ENCODE measurements around the gene NQO1. TPM values are rescaled to one million over a fixed set of nuclear protein-coding genes. Genes with fewer than 3 reads are reported as not detected.

The NQO1 gene
- total and polyA plus RNA-seq, 2 of the 13 experiments (the other 11 are each of a cell fraction or from before 2014, with no cell fraction given), result 464 to 1,060 TPM

DNA sequence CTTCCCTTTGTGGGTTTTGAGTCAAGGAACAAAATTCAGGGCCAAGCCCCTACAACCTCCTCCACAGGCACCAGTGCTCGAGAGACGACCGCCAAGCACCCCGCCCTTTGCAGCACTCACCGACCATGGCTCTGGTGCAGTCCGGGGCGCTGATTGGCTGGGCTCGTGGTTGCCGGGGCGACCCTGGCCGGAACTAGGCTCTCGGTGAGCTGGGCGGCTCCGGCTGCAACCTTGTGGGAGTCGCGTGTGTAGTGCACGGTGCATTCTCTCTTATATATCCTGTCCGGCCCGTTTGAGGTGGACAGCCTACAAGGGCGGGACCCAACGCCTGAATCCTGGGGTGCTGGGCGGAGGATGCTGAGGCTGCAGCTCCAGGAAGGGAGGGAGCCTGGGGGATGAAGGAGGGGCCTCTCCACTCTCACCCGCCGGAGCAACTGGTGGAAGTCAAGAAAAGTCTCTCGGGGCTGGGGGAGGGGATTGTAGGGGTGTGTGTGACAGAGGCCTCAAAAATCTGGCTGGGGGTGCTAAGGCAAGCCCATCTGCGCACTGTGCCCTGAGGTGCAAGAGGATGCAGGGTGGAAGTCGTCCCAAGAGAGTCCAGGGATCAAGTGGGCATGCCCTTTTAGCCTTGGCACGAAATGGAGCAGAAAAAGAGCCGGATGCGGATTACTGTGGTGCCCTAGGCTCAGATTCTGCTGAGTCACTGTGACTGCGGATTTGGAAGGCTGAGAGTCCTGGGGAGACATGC lies at the start of gene NQO1 (continued):
- TF ChIP-seq RFXAP (CRISPR knock-in tag; IDR thresholded peaks at IDR 0.05; ENCODE audit: borderline replicate concordance) (peak; percentile 84; the same call in 1 of the 2 replicates), IRF2 (CRISPR knock-in tag; IDR thresholded peaks at IDR 0.05) (no peak), PAWR (CRISPR knock-in tag; IDR thresholded peaks at IDR 0.05; ENCODE audit: borderline replicate concordance) (no peak), JARID2 (CRISPR knock-in tag; IDR thresholded peaks at IDR 0.05; ENCODE audit: insufficient replicate concordance) (no peak), ZNF430 (CRISPR knock-in tag; IDR thresholded peaks at IDR 0.05) (peak; percentile 66; the same call in 1 of the 2 replicates), ZNF180 (CRISPR knock-in tag; IDR thresholded peaks at IDR 0.05; ENCODE audit: borderline replicate concordance, low read depth) (no peak), FOSL1 (CRISPR knock-in tag; IDR thresholded peaks at IDR 0.05; ENCODE audit: borderline replicate concordance) (no peak), FOXA3 (CRISPR knock-in tag; IDR thresholded peaks at IDR 0.05) (peak; percentile 9; the same call in 1 of the 2 replicates)
- TF ChIP-seq, protein P1, sequence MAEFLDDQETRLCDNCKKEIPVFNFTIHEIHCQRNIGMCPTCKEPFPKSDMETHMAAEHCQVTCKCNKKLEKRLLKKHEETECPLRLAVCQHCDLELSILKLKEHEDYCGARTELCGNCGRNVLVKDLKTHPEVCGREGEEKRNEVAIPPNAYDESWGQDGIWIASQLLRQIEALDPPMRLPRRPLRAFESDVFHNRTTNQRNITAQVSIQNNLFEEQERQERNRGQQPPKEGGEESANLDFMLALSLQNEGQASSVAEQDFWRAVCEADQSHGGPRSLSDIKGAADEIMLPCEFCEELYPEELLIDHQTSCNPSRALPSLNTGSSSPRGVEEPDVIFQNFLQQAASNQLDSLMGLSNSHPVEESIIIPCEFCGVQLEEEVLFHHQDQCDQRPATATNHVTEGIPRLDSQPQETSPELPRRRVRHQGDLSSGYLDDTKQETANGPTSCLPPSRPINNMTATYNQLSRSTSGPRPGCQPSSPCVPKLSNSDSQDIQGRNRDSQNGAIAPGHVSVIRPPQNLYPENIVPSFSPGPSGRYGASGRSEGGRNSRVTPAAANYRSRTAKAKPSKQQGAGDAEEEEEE (CRISPR knock-in tag; IDR thresholded peaks at IDR 0.05; ENCODE audit: borderline replicate concordance), result no peak
- TF ChIP-seq, protein P2, sequence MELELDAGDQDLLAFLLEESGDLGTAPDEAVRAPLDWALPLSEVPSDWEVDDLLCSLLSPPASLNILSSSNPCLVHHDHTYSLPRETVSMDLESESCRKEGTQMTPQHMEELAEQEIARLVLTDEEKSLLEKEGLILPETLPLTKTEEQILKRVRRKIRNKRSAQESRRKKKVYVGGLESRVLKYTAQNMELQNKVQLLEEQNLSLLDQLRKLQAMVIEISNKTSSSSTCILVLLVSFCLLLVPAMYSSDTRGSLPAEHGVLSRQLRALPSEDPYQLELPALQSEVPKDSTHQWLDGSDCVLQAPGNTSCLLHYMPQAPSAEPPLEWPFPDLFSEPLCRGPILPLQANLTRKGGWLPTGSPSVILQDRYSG (CRISPR knock-in tag; IDR thresholded peaks at IDR 0.05), result no peak
- TF ChIP-seq, protein P3, sequence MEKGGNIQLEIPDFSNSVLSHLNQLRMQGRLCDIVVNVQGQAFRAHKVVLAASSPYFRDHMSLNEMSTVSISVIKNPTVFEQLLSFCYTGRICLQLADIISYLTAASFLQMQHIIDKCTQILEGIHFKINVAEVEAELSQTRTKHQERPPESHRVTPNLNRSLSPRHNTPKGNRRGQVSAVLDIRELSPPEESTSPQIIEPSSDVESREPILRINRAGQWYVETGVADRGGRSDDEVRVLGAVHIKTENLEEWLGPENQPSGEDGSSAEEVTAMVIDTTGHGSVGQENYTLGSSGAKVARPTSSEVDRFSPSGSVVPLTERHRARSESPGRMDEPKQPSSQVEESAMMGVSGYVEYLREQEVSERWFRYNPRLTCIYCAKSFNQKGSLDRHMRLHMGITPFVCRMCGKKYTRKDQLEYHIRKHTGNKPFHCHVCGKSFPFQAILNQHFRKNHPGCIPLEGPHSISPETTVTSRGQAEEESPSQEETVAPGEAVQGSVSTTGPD (CRISPR knock-in tag; IDR thresholded peaks at IDR 0.05), result no peak
- TF ChIP-seq, protein P4, sequence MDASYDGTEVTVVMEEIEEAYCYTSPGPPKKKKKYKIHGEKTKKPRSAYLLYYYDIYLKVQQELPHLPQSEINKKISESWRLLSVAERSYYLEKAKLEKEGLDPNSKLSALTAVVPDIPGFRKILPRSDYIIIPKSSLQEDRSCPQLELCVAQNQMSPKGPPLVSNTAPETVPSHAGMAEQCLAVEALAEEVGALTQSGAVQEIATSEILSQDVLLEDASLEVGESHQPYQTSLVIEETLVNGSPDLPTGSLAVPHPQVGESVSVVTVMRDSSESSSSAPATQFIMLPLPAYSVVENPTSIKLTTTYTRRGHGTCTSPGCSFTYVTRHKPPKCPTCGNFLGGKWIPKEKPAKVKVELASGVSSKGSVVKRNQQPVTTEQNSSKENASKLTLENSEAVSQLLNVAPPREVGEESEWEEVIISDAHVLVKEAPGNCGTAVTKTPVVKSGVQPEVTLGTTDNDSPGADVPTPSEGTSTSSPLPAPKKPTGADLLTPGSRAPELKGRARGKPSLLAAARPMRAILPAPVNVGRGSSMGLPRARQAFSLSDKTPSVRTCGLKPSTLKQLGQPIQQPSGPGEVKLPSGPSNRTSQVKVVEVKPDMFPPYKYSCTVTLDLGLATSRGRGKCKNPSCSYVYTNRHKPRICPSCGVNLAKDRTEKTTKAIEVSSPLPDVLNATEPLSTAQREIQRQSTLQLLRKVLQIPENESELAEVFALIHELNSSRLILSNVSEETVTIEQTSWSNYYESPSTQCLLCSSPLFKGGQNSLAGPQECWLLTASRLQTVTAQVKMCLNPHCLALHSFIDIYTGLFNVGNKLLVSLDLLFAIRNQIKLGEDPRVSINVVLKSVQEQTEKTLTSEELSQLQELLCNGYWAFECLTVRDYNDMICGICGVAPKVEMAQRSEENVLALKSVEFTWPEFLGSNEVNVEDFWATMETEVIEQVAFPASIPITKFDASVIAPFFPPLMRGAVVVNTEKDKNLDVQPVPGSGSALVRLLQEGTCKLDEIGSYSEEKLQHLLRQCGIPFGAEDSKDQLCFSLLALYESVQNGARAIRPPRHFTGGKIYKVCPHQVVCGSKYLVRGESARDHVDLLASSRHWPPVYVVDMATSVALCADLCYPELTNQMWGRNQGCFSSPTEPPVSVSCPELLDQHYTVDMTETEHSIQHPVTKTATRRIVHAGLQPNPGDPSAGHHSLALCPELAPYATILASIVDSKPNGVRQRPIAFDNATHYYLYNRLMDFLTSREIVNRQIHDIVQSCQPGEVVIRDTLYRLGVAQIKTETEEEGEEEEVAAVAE (CRISPR knock-in tag; IDR thresholded peaks at IDR 0.05; ENCODE audit: borderline replicate concordance), result peak; percentile 61; the same call in 1 of the 2 replicates
- TF ChIP-seq, protein P5, sequence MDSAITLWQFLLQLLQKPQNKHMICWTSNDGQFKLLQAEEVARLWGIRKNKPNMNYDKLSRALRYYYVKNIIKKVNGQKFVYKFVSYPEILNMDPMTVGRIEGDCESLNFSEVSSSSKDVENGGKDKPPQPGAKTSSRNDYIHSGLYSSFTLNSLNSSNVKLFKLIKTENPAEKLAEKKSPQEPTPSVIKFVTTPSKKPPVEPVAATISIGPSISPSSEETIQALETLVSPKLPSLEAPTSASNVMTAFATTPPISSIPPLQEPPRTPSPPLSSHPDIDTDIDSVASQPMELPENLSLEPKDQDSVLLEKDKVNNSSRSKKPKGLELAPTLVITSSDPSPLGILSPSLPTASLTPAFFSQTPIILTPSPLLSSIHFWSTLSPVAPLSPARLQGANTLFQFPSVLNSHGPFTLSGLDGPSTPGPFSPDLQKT (CRISPR knock-in tag; IDR thresholded peaks at IDR 0.05; ENCODE audit: borderline replicate concordance), result no peak
- TF ChIP-seq, protein P6, sequence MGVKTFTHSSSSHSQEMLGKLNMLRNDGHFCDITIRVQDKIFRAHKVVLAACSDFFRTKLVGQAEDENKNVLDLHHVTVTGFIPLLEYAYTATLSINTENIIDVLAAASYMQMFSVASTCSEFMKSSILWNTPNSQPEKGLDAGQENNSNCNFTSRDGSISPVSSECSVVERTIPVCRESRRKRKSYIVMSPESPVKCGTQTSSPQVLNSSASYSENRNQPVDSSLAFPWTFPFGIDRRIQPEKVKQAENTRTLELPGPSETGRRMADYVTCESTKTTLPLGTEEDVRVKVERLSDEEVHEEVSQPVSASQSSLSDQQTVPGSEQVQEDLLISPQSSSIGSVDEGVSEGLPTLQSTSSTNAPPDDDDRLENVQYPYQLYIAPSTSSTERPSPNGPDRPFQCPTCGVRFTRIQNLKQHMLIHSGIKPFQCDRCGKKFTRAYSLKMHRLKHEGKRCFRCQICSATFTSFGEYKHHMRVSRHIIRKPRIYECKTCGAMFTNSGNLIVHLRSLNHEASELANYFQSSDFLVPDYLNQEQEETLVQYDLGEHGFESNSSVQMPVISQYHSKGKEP (CRISPR knock-in tag; IDR thresholded peaks at IDR 0.05), result 0 out of 2 replicates have a peak, but pooled peaks have one; percentile 38

All from HepG2 (cell line).